Endothelial cell of umbilical vein (primary cell): ENCODE results near the gene HOXA9.
A peak's percentile ranks its signal among the peaks of the same experiment; 100 is the strongest.

Source experiments
- POLR2A ChIP-seq: IDR thresholded peaks from 2 replicates; pipeline ENCODE4 v1.6.1; 2012; ENCODE audit warnings: low read depth, mild to moderate bottlenecking, control low read depth, low read length
- TF ChIP-seq, protein P1 (sequence below), 2 donors: IDR thresholded peaks; 1 replicate in 1 of 2; 2 replicates in 1 of 2; pipeline ENCODE4 v1.5.1; 2011; ENCODE audit warnings: low read length in 2 of 2, mild to moderate bottlenecking in 2 of 2, moderate library complexity in 2 of 2, control low read depth in 1 of 2, inconsistent platforms in 1 of 2, low read depth in 1 of 2; ENCODE audit not compliant: insufficient read depth in 1 of 2; ENCODE audit errors: extremely low read depth in 1 of 2

GRCh38 chr7:27112955-27113949, 52.1 kb downstream of the HOXA9 start:
- TF ChIP-seq, protein P1, sequence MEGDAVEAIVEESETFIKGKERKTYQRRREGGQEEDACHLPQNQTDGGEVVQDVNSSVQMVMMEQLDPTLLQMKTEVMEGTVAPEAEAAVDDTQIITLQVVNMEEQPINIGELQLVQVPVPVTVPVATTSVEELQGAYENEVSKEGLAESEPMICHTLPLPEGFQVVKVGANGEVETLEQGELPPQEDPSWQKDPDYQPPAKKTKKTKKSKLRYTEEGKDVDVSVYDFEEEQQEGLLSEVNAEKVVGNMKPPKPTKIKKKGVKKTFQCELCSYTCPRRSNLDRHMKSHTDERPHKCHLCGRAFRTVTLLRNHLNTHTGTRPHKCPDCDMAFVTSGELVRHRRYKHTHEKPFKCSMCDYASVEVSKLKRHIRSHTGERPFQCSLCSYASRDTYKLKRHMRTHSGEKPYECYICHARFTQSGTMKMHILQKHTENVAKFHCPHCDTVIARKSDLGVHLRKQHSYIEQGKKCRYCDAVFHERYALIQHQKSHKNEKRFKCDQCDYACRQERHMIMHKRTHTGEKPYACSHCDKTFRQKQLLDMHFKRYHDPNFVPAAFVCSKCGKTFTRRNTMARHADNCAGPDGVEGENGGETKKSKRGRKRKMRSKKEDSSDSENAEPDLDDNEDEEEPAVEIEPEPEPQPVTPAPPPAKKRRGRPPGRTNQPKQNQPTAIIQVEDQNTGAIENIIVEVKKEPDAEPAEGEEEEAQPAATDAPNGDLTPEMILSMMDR (IDR thresholded peaks at IDR 0.05; ENCODE audit: extremely low read depth in 1 of 2, insufficient read depth in 1 of 2, low read depth in 1 of 2, low read length in 2 of 2), result no peak
- peak; percentile 85 for TF ChIP-seq POLR2A
